ENCODE data around the gene RPP40.
"Not testable (repeated sequence)": the region's sequence is repeated elsewhere in the genome, so short reads cannot be mapped to it uniquely, and the experiment has no call there.

The RPP40 gene

GRCh38 chr6:5014072-5014561 is 10.3 kb upstream of the RPP40 start:
- DNase-seq (ENCODE audit: low read depth), result no peak

GRCh38 chr6:5012519-5012918 is 8.7 kb upstream of the RPP40 start:
- no peak for DNase-seq (ENCODE audit: low read depth)

- no peak for DNase-seq (ENCODE audit: low read depth)
Measured at GRCh38 chr6:5011346-5011745, 7.5 kb upstream of the RPP40 start.

GRCh38 chr6:5007531-5007930 is 3.7 kb upstream of the RPP40 start:
- no peak for DNase-seq (ENCODE audit: low read depth)

GRCh38 chr6:5006222-5006621 is 2.4 kb upstream of the RPP40 start:
- no peak for DNase-seq (ENCODE audit: low read depth)

- not testable (repeated sequence) for DNase-seq (ENCODE audit: low read depth)
Measured at GRCh38 chr6:5005038-5005433, 1.2 kb upstream of the RPP40 start.

- DNase-seq (ENCODE audit: low read depth), result no peak
Measured at GRCh38 chr6:5004373-5005037, 668 bp upstream of the RPP40 start.

GRCh38 chr6:4999586-4999985 is 4.3 kb downstream of the RPP40 start:
- DNase-seq (ENCODE audit: low read depth), result no peak

GRCh38 chr6:4997862-4998261 is 6.0 kb downstream of the RPP40 start:
- no peak for DNase-seq (ENCODE audit: low read depth)

GRCh38 chr6:4994741-4995140 is 9.1 kb downstream of the RPP40 start:
- DNase-seq (ENCODE audit: low read depth), result no peak

GRCh38 chr6:4987432-4987831 is 16.4 kb downstream of the RPP40 start:
- no peak for DNase-seq (ENCODE audit: low read depth)

GRCh38 chr6:4986999-4987398 is 16.8 kb downstream of the RPP40 start:
- no peak for DNase-seq (ENCODE audit: low read depth)

GRCh38 chr6:4983322-4983721 is 20.5 kb downstream of the RPP40 start:
- no peak for DNase-seq (ENCODE audit: low read depth)

- DNase-seq (ENCODE audit: low read depth), result no peak
Measured at GRCh38 chr6:4981761-4982160, 22.1 kb downstream of the RPP40 start.

- no peak for DNase-seq (ENCODE audit: low read depth)
Measured at GRCh38 chr6:4979426-4979825, 24.4 kb downstream of the RPP40 start.

- DNase-seq (ENCODE audit: low read depth), result no peak
Measured at GRCh38 chr6:4977468-4977867, 26.4 kb downstream of the RPP40 start.

GRCh38 chr6:4975506-4975905 is 28.3 kb downstream of the RPP40 start:
- DNase-seq (ENCODE audit: low read depth), result no peak

- DNase-seq (ENCODE audit: low read depth), result no peak
Measured at GRCh38 chr6:4974962-4975361, 28.9 kb downstream of the RPP40 start.

- DNase-seq (ENCODE audit: low read depth), result no peak
Measured at GRCh38 chr6:4973982-4974745, 29.7 kb downstream of the RPP40 start.

GRCh38 chr6:4973415-4973814 is 30.4 kb downstream of the RPP40 start:
- DNase-seq (ENCODE audit: low read depth), result no peak

GRCh38 chr6:4972438-4972837 is 31.4 kb downstream of the RPP40 start:
- no peak for DNase-seq (ENCODE audit: low read depth)

- DNase-seq (ENCODE audit: low read depth), result no peak
Measured at GRCh38 chr6:4971851-4972250, 32.0 kb downstream of the RPP40 start.

GRCh38 chr6:4970739-4971395 is 33.0 kb downstream of the RPP40 start:
- DNase-seq (ENCODE audit: low read depth), result no peak

All from T-helper 22 cell (primary cell).